Measurements from ENCODE around the gene HMCN2. TPM values are rescaled to one million over a fixed set of nuclear protein-coding genes. Genes with fewer than 3 reads are reported as not detected.

The HMCN2 gene
- total and polyA plus RNA-seq, 2 of the 4 experiments (the other 2 are of a cell fraction): 0.02 TPM; not detected in 1

- no peak overlapping the region for H3K4me3 ChIP-seq (ENCODE audit: insufficient read depth, low read depth, low read length)
- TF ChIP-seq RFX5 (IDR thresholded peaks at IDR 0.05; ENCODE audit: low read depth, low read length) (no peak), POLR2A (IDR thresholded peaks at IDR 0.05; ENCODE audit: low read depth, low read length) (no peak), CTCF (conservative IDR thresholded peaks at IDR 0.05; ENCODE audit: low read depth, low read length) (no peak), CEBPB (IDR thresholded peaks at IDR 0.05; ENCODE audit: low read depth, low read length) (no peak), SMC3 (IDR thresholded peaks at IDR 0.05; ENCODE audit: low read depth, low read length) (no peak), FOS (IDR thresholded peaks at IDR 0.05; ENCODE audit: low read depth, low read length) (no peak)
- no peaks in the 10 kb centered on the region for H3K9me3 ChIP-seq (ENCODE audit: control insufficient read depth, insufficient read depth, low read length)
- no peak overlapping the region for H3K14ac ChIP-seq (replicated peaks; ENCODE audit: low read depth, low read length)
- no peak overlapping the region for H2BK5ac ChIP-seq (ENCODE audit: low read depth, low read length, poor library complexity, severe bottlenecking)
- no peak overlapping the region for H4K91ac ChIP-seq (ENCODE audit: insufficient read depth, low read depth, low read length)
- no peak overlapping the region; the same call in 1 of the 2 replicates for H2BK20ac ChIP-seq (ENCODE audit: low read depth, low read length)
- no peak overlapping the region for H4K5ac ChIP-seq (ENCODE audit: low read depth, low read length)
- H3K4me2 ChIP-seq (ENCODE audit: low read depth, low read length): peak overlapping the region; percentile 64; the same call in 1 of the 2 replicates
- peaks cover 27% of the 10 kb centered on the region for H3K27me3 ChIP-seq (ENCODE audit: control insufficient read depth, insufficient read depth, low read length)
- BruUV-seq (replicated peaks): no TSS peak
- intact Hi-C loops (cut with micrococcal nuclease) (no loop called here), in situ Hi-C loops (cut with MboI; ENCODE audit: low sequenced_read_pairs) (no loop called here), dilution Hi-C loops (cut with HindIII; ENCODE audit: low sequenced_read_pairs, unreplicated experiment) (no loop called here)
- ATAC-seq (ENCODE audit: low read depth) (no peak), DNase-seq (no peak)
- H2BK120ac ChIP-seq (ENCODE audit: low read depth, low read length): no peak overlapping the region
- H4K20me1 ChIP-seq (ENCODE audit: insufficient read depth, low read length): no peaks in the 10 kb centered on the region
- H3K79me1 ChIP-seq (ENCODE audit: low read depth in 1 of 2, low read length in 2 of 2): no peaks in the 10 kb centered on the region
- no peak overlapping the region for H3K9ac ChIP-seq (ENCODE audit: low read depth, low read length)
- H2AK5ac ChIP-seq (ENCODE audit: low read depth, low read length): no peak overlapping the region
- H3K9me1 ChIP-seq (ENCODE audit: insufficient read depth, low read length): no peaks in the 10 kb centered on the region
- H3K36me3 ChIP-seq (ENCODE audit: control insufficient read depth, insufficient read depth, low read length): no peaks in the 10 kb centered on the region
- 34% methylated on average over 6 of the region's 16 CpGs; no CpG with 5 or more reads in 1 of the 2 experiments for WGBS, 2 experiments (ENCODE audit: extremely low coverage in 2 of 2, insufficient read length in 1 of 2)
- H2AK9ac ChIP-seq (replicated peaks; ENCODE audit: low read depth, low read length, poor library complexity): peak overlapping the region; percentile 9
- ChIA-PET POLR2A (ENCODE audit: unreplicated experiment) (no interaction called here), CTCF (no interaction called here)
- H3K4me1 ChIP-seq (ENCODE audit: control insufficient read depth, insufficient read depth, low read length): no peaks in the 10 kb centered on the region; the same call in 1 of the 2 replicates
- H3K27ac ChIP-seq (ENCODE audit: insufficient read depth, low read length): no peak overlapping the region
- no peak overlapping the region for H3K56ac ChIP-seq (ENCODE audit: extremely low read depth, insufficient read depth, low read length)
- H3K23ac ChIP-seq (ENCODE audit: low read depth, low read length): no peak overlapping the region
- H4K8ac ChIP-seq (ENCODE audit: low read depth in 2 of 2, low read length in 2 of 2): 0 out of 4 replicates have a peak overlapping the region, but pooled peaks of 1 of the 2 experiments have one; percentile 16
- no peak overlapping the region for H3K4ac ChIP-seq (ENCODE audit: low read depth, low read length)
- no peak overlapping the region for H2BK15ac ChIP-seq (ENCODE audit: low read depth, low read length)
- H2AFZ ChIP-seq (replicated peaks; ENCODE audit: low read length, poor library complexity): peak overlapping the region; percentile 87
- H3K18ac ChIP-seq (ENCODE audit: low read depth, low read length): no peak overlapping the region
Measured at GRCh38 chr9:130432796-130433167, 167.2 kb downstream of the HMCN2 start.
